GM18502 (cell line): ENCODE data around the gene SNCAIP.

Experiments used
- ATAC-seq: cut with Tn5 transposase; IDR thresholded peaks from one replicate; pipeline ENCODE4 v1.9.1; 2021; ENCODE audit warnings: mild to moderate bottlenecking; ENCODE audit not compliant: unreplicated experiment, poor library complexity

Gene SNCAIP

DNA sequence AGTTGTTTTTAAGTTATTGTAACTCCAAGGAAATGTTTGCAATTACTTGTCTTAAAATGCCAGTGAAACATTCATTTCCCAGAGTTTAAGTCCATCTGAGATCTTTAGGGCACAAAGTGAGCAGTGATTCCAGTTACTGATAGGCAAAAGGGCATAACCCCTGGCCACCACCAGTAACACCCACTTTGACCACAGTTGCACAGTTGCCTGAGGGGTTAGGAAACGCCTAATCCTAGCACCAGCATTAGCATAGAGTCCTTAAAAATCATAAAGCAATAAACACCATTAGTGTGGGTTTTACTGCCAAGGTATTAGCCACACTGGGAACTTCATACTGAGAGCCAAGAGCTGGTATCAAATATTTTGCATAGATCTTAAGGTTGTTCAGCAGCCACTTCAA is 143.9 kb downstream of the SNCAIP start:
- no peak for ATAC-seq

GRCh38 chr5:122457178-122457826 is 145.3 kb downstream of the SNCAIP start:
- no peak for ATAC-seq

- peak; percentile 84 for ATAC-seq
These were observed 146.3 kb downstream of the SNCAIP start for GRCh38 chr5:122458278-122458872.

GRCh38 chr5:122462486-122462885 is 150.4 kb downstream of the SNCAIP start:
- no peak for ATAC-seq

DNA sequence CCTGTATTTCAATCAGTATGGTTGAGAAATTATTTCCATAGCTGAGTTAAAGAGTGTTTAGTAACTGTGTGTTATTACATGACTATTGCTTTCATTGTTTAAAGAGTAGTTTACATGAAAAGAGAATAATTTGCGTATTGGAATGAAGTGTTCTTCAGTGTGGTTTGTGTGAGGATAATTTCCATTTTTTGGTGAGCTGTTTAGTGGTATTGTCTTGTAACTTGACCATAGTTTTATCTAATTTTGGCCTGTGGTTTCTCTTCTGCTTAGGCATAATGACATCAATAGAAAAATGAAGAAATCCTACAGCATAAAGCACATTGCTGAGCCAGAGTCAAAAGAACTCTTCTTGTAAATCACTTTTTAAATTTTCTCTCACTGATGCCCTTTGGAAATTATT is 151.2 kb downstream of the SNCAIP start:
- peak; percentile 57 for ATAC-seq

DNA sequence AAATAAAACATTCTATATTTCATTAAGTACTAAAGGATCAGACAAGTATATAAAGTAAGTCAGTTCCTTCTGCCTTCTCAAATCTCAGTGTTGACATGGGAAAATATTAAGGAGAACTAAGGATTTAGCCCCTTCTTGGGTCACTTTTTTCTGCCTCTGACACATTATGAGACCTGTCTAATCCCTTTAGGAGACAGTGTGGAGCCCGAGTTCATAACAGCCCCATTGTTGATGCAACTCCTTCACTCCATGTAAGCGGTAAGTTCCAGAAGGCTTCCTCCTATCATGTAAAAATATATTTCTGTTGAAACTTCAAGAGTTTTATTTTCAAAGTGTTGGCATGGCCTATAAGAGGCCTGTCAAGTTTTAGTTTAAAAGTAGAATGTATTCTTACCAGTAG is 152.2 kb downstream of the SNCAIP start:
- no peak for ATAC-seq

DNA sequence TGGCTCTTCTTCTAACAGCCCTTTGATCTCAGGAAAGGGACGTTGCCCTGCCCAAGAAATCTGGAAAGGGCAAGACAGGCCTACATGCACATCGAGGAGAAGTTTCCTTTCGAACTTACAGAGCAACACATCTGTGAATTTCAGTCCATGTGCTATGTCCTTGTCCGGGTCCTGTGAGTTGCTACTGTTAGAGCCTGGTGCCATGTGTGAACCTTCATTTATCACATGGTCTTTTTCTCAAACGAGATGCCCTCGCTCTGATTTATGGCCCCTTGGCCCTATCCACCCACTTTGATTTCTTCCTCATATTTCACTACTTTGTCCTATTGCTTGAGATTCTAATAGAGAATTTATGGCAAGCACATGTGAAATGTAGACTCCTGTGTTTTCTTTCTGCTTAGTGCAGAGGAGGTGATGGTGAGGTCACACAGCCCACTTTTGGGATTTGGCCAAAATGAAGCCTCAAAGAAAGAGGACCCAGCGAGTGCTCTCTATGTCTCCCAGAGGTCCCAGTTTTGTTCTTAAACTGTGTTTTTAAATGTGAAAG is 153.1 kb downstream of the SNCAIP start:
- ATAC-seq, result no peak

GRCh38 chr5:122465994-122466393 is 154.0 kb downstream of the SNCAIP start:
- no peak for ATAC-seq

DNA sequence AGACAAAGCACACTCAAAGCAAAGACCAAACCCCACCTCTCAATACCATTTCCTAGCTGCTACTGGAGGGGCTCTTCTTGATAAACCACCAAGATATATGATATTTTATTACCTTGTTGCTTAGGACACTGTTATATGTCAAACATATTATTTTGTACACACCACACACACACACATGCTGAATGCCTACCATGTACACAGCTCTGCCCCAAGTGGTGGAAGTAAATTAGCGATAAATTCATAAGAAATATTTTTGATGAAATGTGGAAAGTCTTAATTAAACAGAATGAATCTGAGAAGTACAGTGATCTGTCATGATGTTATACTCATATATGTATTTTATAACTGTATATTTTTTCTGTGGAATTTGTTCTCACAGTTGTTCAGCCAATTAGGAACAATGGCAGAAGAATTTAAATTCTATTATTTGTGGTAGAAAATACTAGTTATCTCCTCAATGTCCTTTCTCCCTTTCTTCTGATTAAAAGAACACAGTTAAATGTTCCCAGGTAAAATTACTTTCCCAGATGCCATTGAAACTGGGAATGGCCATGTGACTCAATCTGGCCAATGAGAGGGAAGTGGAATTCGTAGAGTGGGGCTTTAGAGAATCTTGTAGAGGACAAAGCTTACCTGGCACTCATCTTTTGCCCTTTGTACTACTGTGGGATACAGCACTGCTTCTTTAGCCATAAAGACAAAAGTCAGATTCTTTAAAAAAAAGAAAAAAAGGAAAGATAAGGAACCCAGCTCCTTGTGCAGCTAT is 156.5 kb downstream of the SNCAIP start:
- ATAC-seq, result no peak

DNA sequence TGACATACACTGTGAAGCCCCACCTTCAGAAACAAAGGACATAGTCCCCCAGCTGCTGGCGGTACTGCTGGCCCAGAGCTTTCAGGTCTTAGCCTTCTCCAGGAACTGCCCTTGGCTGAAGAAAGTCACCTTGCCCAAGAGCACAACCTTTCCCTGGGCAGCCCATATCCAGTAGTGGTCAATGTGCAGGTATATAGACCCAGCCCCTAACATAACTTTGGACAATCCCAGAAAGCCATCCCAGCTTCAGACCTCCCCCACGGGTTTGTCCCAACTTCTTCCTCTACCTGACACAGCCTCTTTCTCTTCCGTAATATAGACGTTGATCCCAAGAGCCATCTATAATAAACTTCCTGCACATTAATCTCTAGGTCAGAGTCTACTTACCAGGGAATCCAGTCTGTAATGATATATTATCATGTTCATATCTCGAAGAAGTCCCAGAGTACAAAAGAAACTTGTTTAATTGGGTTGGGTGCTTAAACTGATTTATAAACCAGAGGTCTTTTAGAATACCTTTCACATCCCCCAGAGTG is 157.4 kb downstream of the SNCAIP start:
- no peak for ATAC-seq

GRCh38 chr5:122470365-122470764 is 158.3 kb downstream of the SNCAIP start:
- ATAC-seq, result no peak

DNA sequence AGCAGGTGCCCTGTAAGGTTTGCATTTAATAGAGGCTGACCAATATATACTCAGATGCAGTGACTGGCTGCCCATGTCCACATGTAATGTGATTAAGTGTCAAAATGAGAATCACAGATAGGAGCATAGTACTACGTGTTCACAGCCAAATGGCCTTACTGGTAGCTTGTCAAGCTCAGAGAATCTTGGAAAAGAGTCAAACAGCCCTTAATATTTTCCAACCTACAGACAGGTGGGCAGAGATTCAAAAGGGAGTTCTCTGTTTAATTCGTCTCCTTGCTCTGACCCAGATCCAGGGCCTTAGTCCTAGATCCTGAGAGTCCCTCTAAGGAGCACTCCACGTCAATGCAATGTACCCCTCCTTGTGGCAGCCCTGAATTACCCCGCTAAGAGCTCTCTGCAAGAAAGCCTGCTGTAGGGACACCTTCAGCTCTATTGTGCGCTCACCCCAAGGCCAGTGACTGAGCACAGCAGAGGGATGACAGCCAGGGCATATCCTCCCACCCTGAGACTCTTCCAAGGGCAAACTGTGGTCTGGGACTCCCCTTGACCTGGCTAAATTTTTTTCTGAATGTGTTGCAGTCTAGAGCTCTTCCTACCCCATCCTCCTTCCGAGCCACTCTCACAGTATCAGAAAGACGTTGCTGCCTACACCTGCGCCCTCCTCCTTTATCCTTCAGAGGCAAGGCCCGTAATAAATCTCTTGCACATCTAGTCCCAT is 159.2 kb downstream of the SNCAIP start:
- ATAC-seq, result no peak

GRCh38 chr5:122471752-122472061 is 159.7 kb downstream of the SNCAIP start:
- no peak for ATAC-seq

DNA sequence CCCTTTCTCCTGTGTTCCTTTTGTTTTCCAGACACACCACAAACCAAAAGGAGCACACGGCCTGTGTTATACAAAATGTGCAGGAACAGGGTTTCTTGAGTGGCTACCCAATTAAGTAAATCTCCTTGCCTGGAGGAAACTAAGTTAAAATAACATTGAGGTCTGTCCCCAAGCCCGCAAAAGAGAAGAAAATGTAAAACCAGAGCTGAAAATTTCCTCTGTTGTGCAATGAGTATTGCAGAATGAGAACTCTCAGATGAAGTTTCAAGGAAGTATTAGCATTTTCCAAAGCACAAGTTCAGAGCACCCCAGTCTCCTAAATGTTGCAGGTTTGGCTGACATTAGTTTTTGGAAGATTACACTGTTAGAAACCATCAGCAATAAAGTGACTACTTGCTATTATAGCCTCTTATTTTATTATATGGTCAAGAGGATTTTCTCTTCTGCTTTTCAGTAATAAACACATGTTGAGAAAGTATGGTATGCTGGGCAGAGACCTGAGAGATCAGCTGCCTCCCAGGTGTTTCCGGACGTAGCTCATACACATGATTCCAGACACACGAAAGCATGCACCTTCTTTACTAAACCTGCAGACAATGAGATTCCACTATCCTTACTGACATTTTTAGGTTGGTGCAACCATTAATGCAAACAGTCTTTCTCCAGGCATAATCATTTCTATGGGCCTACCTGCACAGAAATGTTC is 161.3 kb downstream of the SNCAIP start:
- ATAC-seq, result no peak

DNA sequence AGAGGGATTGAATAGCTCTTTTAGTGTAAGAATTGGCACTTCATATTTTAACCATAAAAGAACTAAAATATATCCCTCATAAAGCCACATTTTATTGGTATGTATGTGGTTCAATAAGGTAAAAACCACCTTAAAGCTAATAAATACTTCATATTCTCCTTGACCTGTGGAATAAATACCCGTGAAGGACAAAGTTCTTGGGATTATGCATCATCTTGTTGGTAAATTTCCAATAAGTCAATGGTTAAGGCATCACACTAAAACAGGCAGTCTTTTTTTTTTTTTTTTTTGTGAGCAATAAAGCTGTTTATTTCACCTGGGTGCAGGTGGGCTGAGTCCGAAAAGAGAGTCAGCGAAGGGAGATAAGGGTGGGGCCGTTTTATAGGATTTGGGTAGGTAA is 161.9 kb downstream of the SNCAIP start:
- no peak for ATAC-seq

- ATAC-seq, result no peak
These were observed 166.9 kb downstream of the SNCAIP start for GRCh38 chr5:122478741-122479442.

- no peak for ATAC-seq
These were observed 168.1 kb downstream of the SNCAIP start for GRCh38 chr5:122480146-122480545.

- no peak for ATAC-seq
These were observed 172.1 kb downstream of the SNCAIP start for GRCh38 chr5:122484103-122484502.

DNA sequence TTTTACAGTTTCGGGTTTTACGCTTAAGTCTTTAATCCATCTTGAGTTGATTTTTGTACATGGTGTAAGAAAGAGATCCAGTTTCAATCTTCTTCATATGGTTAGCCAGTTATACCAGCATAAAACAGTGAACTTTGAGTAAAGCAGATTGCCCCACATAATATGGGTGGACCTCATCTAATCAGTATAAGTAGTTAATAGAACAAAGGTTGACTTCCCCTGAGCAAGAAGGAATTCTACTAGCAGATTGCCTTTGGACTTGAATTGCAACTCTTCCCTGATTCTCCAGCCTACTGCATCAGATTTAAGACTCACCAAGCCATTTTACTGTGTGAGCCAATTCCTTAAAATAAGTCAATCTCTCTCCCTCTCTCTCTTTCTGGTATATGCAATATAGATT is 173.2 kb downstream of the SNCAIP start:
- ATAC-seq, result no peak
